ENCODE measurements around the gene MEIS1.

DNA sequence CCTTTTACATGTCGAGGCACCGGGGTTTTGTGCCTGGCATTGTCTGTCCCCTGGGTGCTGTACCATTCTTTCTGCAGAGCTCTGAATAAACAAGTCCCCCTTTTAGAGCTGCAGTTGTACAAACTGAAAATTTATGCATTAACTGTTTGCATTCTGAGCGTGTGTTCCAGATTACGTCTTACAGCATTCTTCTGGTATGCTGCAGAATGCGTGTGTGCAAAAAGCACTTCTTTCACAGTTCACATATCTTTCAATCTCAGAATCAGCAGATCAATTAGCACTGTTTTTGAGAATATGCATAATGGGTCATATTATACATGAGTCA lies 27.5 kb downstream of the MEIS1 start:
- TF ChIP-seq EZH2 (optimal IDR thresholded peaks at IDR 0.05; ENCODE audit: low read depth, low read length) = no peak
- TF ChIP-seq, protein P1, sequence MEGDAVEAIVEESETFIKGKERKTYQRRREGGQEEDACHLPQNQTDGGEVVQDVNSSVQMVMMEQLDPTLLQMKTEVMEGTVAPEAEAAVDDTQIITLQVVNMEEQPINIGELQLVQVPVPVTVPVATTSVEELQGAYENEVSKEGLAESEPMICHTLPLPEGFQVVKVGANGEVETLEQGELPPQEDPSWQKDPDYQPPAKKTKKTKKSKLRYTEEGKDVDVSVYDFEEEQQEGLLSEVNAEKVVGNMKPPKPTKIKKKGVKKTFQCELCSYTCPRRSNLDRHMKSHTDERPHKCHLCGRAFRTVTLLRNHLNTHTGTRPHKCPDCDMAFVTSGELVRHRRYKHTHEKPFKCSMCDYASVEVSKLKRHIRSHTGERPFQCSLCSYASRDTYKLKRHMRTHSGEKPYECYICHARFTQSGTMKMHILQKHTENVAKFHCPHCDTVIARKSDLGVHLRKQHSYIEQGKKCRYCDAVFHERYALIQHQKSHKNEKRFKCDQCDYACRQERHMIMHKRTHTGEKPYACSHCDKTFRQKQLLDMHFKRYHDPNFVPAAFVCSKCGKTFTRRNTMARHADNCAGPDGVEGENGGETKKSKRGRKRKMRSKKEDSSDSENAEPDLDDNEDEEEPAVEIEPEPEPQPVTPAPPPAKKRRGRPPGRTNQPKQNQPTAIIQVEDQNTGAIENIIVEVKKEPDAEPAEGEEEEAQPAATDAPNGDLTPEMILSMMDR (IDR thresholded peaks at IDR 0.05; ENCODE audit: low read length) = no peak
